IMR-90 (cell line): ENCODE data around the gene CHAF1B. TPM values are rescaled to one million over a fixed set of nuclear protein-coding genes. Genes with fewer than 3 reads are reported as not detected.

Experiments
- ATAC-seq: fragments of 200-7000 bp; cut with Tn5 transposase; 2 replicates; pipeline ENCODE4 v1.9.1; 2020; ENCODE audit warnings: low read depth, mild to moderate bottlenecking, moderate library complexity
- BruUV-seq: library from RNA; stranded (reverse); fragments of 400-500 nt; replicated peaks from 2 replicates; lab custom pipeline; 2021; lab: Mats Ljungman, UMichigan
- CTCF ChIA-PET: fragments of 300-600 bp; formaldehyde crosslinking; extraction: SDS; loops from one replicate; lab custom pipeline; 2021; ENCODE audit warnings: antibody characterized with exemption; lab: Yijun Ruan, JAX
- POLR2A ChIA-PET: fragments of 300-600 bp; sonication (Branson Sonifier 250); formaldehyde crosslinking; loops from one replicate; lab custom pipeline; 2022; ENCODE audit warnings: antibody characterized with exemption; ENCODE audit not compliant: unreplicated experiment; lab: Charles Lee
- DNase-seq: peaks from one replicate; pipeline ENCODE4 v3.0.0; 2013
- H2AFZ ChIP-seq: replicated peaks from 2 replicates; pipeline ENCODE3; 2013; ENCODE audit warnings: low read length, mild to moderate bottlenecking; ENCODE audit not compliant: poor library complexity
- H2AK5ac ChIP-seq: 2 replicates; pipeline ENCODE4 v1.6.1; 2013; ENCODE audit warnings: low read depth, low read length, inconsistent platforms
- H2AK9ac ChIP-seq: replicated peaks from 2 replicates; pipeline ENCODE3; 2013; ENCODE audit warnings: mild to moderate bottlenecking, low read depth, low read length, moderate library complexity; ENCODE audit not compliant: poor library complexity
- H2BK120ac ChIP-seq: 2 replicates; pipeline ENCODE4 v1.6.1; 2013; ENCODE audit warnings: low read depth, low read length, inconsistent platforms
- H2BK15ac ChIP-seq: 3 replicates; pipeline ENCODE4 v1.6.1; 2013; ENCODE audit warnings: low read depth, low read length, inconsistent platforms
- H2BK20ac ChIP-seq: 2 replicates; pipeline ENCODE4 v1.6.1; 2013; ENCODE audit warnings: low read depth, mild to moderate bottlenecking, inconsistent platforms, low read length, moderate library complexity
- H2BK5ac ChIP-seq: 2 replicates; pipeline ENCODE4 v1.6.1; 2013; ENCODE audit warnings: mild to moderate bottlenecking, low read depth, low read length, inconsistent platforms; ENCODE audit not compliant: poor library complexity, severe bottlenecking
- H3K14ac ChIP-seq: replicated peaks from 2 replicates; pipeline ENCODE4 v1.6.1; 2013; ENCODE audit warnings: low read depth, low read length, inconsistent platforms
- H3K18ac ChIP-seq: 2 replicates; pipeline ENCODE4 v1.6.1; 2013; ENCODE audit warnings: low read depth, low read length, control low read depth
- H3K23ac ChIP-seq: 2 replicates; pipeline ENCODE4 v1.6.1; 2013; ENCODE audit warnings: low read depth, low read length, inconsistent platforms
- H3K27ac ChIP-seq: 2 replicates; pipeline ENCODE4 v1.5.1; 2013; ENCODE audit warnings: mild to moderate bottlenecking, control low read depth, low read length; ENCODE audit not compliant: insufficient read depth
- H3K27me3 ChIP-seq: 2 replicates; pipeline ENCODE4 v1.6.1; 2013; ENCODE audit warnings: low read length; ENCODE audit not compliant: control insufficient read depth, insufficient read depth
- H3K36me3 ChIP-seq: 2 replicates; pipeline ENCODE4 v1.6.1; 2013; ENCODE audit warnings: low read length, mixed read lengths; ENCODE audit not compliant: control insufficient read depth, insufficient read depth
- H3K4ac ChIP-seq: 2 replicates; pipeline ENCODE4 v1.6.1; 2013; ENCODE audit warnings: low read depth, low read length, inconsistent platforms
- H3K4me1 ChIP-seq: 2 replicates; pipeline ENCODE4 v1.6.1; 2013; ENCODE audit warnings: low read length, mixed read lengths; ENCODE audit not compliant: control insufficient read depth, insufficient read depth
- H3K4me2 ChIP-seq: 2 replicates; pipeline ENCODE4 v1.6.1; 2013; ENCODE audit warnings: low read depth, mild to moderate bottlenecking, control low read depth, low read length, moderate library complexity
- H3K4me3 ChIP-seq: 2 replicates; pipeline ENCODE4 v1.5.1; 2013; ENCODE audit warnings: low read depth, mild to moderate bottlenecking, control low read depth, low read length, moderate library complexity; ENCODE audit not compliant: insufficient read depth
- H3K56ac ChIP-seq: 2 replicates; pipeline ENCODE4 v1.6.1; 2013; ENCODE audit warnings: low read length, inconsistent platforms; ENCODE audit not compliant: insufficient read depth; ENCODE audit errors: extremely low read depth
- H3K79me1 ChIP-seq, 2 experiments: 2 replicates each; pipeline ENCODE4 v1.6.1; 2013; ENCODE audit warnings: low read length in 2 of 2, inconsistent platforms in 1 of 2, low read depth in 1 of 2
- H3K9ac ChIP-seq: 2 replicates; pipeline ENCODE4 v1.6.1; 2013; ENCODE audit warnings: low read depth, low read length, control low read depth
- H3K9me1 ChIP-seq: 2 replicates; pipeline ENCODE4 v1.6.1; 2013; ENCODE audit warnings: low read length, inconsistent platforms; ENCODE audit not compliant: insufficient read depth
- H3K9me3 ChIP-seq: 2 replicates; pipeline ENCODE4 v1.6.1; 2013; ENCODE audit warnings: low read length; ENCODE audit not compliant: control insufficient read depth, insufficient read depth
- H4K20me1 ChIP-seq: 2 replicates; pipeline ENCODE4 v1.6.1; 2013; ENCODE audit warnings: low read length, inconsistent platforms; ENCODE audit not compliant: insufficient read depth
- H4K5ac ChIP-seq: 2 replicates; pipeline ENCODE4 v1.6.1; 2013; ENCODE audit warnings: mild to moderate bottlenecking, low read depth, low read length, control low read depth
- H4K8ac ChIP-seq, 2 experiments: 2 replicates each; pipeline ENCODE4 v1.6.1; 2013; ENCODE audit warnings: low read depth in 2 of 2, low read length in 2 of 2, control low read depth in 1 of 2, inconsistent platforms in 1 of 2
- H4K91ac ChIP-seq: 2 replicates; pipeline ENCODE4 v1.6.1; 2013; ENCODE audit warnings: low read depth, low read length, inconsistent platforms; ENCODE audit not compliant: insufficient read depth
- BHLHE40 ChIP-seq: fragments of 150-350 bp; IDR thresholded peaks from 2 replicates; pipeline ENCODE4 v1.6.1; 2016; ENCODE audit warnings: mild to moderate bottlenecking, low read depth, low read length
- CEBPB ChIP-seq: IDR thresholded peaks from 2 replicates; pipeline ENCODE4 v1.6.1; 2012; ENCODE audit warnings: low read depth, low read length, improper control_type of control experiment
- CHD1 ChIP-seq: IDR thresholded peaks from 2 replicates; pipeline ENCODE4 v1.6.1; 2012; ENCODE audit warnings: low read depth, low read length, improper control_type of control experiment
- FOS ChIP-seq: fragments of 150-350 bp; IDR thresholded peaks from 2 replicates; pipeline ENCODE4 v1.6.1; 2016; ENCODE audit warnings: low read depth, low read length
- MAFK ChIP-seq: IDR thresholded peaks from 2 replicates; pipeline ENCODE4 v1.6.1; 2012; ENCODE audit warnings: low read depth, low read length, improper control_type of control experiment
- MAZ ChIP-seq: IDR thresholded peaks from 2 replicates; pipeline ENCODE4 v1.6.1; 2012; ENCODE audit warnings: low read depth, mild to moderate bottlenecking, low read length, improper control_type of control experiment, moderate library complexity, borderline replicate concordance
- MXI1 ChIP-seq: IDR thresholded peaks from 2 replicates; pipeline ENCODE4 v1.6.1; 2012; ENCODE audit warnings: low read depth, mild to moderate bottlenecking, low read length, moderate library complexity, borderline replicate concordance
- POLR2A ChIP-seq: IDR thresholded peaks from 2 replicates; pipeline ENCODE4 v1.6.1; 2012; ENCODE audit warnings: mild to moderate bottlenecking, low read depth, low read length
- RFX5 ChIP-seq: IDR thresholded peaks from 2 replicates; pipeline ENCODE4 v1.8.0; 2012; ENCODE audit warnings: low read depth, mild to moderate bottlenecking, low read length, moderate library complexity
- WGBS, 2 experiments: methylation state at CpG; one replicate each; pipeline versions ENCODE4 v1.1.5 to v1.1.7; 2013; ENCODE audit warnings: missing lambda C conversion rate in 2 of 2; ENCODE audit not compliant: insufficient read length in 1 of 2; ENCODE audit errors: extremely low coverage in 2 of 2; 5-methylcytosine and 5-hydroxymethylcytosine counted together
- dilution Hi-C: fragments of 300-500 bp; cut with HindIII; formaldehyde crosslinking; loops from one replicate; pipeline ENCODE4 v1.14.3; 2018; ENCODE audit warnings: low sequenced_read_pairs; ENCODE audit not compliant: unreplicated experiment
- in situ Hi-C: fragments of 300-500 bp; cut with MboI; formaldehyde crosslinking; loops from 3 replicates; pipeline ENCODE4 v1.14.3; 2019; ENCODE audit warnings: low sequenced_read_pairs, inconsistent platforms, mixed read lengths
- intact Hi-C: fragments of 100-400 bp; cut with micrococcal nuclease; formaldehyde crosslinking; loops from 2 replicates; pipeline ENCODE4 v1.10.0; 2022
- polyA plus RNA-seq, 3 experiments: library from polyadenylated mRNA; depleted of rRNA; stranded (reverse); fragments of >200 nt; gene quantifications; 2 replicates each; pipeline ENCODE4 v1.2.3, GENCODE V29; 2012; ENCODE audit warnings: low replicate concordance in 1 of 3
- total RNA-seq: library from RNA; depleted of rRNA; stranded (reverse); fragments of >200 nt; gene quantifications from 2 replicates; pipeline ENCODE4 v1.2.3, GENCODE V29; 2012
- TF ChIP-seq, protein P1 (sequence below): fragments of 150-350 bp; IDR thresholded peaks from 2 replicates; pipeline ENCODE4 v1.6.1; 2016; ENCODE audit warnings: low read depth, mild to moderate bottlenecking, low read length, moderate library complexity, borderline replicate concordance

CHAF1B gene
- total and polyA plus RNA-seq, 2 of the 4 experiments (the other 2 are of a cell fraction), result 4.5 to 6.4 TPM

DNA sequence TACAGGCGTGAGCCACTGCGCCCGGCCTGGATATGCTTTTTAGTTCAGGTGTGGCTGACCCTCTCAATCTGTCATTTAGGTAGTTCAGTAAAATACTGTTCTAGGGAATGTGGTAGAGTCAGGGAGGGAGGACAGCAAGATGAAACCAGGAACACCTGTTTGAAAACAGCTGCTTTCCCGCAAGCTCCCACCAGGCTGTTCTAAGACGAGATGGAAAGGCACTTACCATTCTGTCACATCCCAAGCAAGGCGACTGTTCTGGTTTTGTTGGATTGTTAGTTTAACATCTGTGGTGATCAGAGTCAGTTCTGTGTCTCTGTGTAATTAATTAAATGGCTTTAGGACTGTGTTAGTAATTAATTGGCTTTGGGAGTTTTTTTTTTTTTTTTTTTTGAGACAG lies 2.9 kb downstream of the CHAF1B start:
- Histone ChIP-seq H2BK15ac (no peak overlapping the region), H3K14ac (no peak overlapping the region), H3K23ac (no peak overlapping the region), H3K4me2 (no peak overlapping the region), H4K91ac (no peak overlapping the region), H3K4me1 (peaks cover 4% of the 10 kb centered on the region; the same call in 1 of the 2 replicates), H2BK120ac (no peak overlapping the region), H3K36me3 (peaks cover 2% of the 10 kb centered on the region; the same call in 1 of the 2 replicates), H4K5ac (no peak overlapping the region), H3K27ac (no peak overlapping the region), H4K8ac (no peak overlapping the region), H3K4ac (no peak overlapping the region), H3K9me3 (no peaks in the 10 kb centered on the region), H3K9me1 (no peaks in the 10 kb centered on the region; the same call in 1 of the 2 replicates), H2BK20ac (no peak overlapping the region), H2AK5ac (no peak overlapping the region), H3K9ac (no peak overlapping the region), H2BK5ac (no peak overlapping the region), H3K18ac (no peak overlapping the region), H3K27me3 (no peaks in the 10 kb centered on the region), H3K56ac (no peak overlapping the region), H2AK9ac (no peak overlapping the region), H3K4me3 (no peak overlapping the region), H2AFZ (no peak overlapping the region), H3K79me1 (peaks cover 3 to 19% of the 10 kb centered on the region in 2 experiments; a peak in 2 of 4 replicates), H4K20me1 (no peaks in the 10 kb centered on the region)
- WGBS, 2 experiments, result no CpG with 5 or more reads among the region's 6 CpGs
- no TSS peak for BruUV-seq
- in situ Hi-C loops, result no loop called here
- DNase-seq (no peak), ATAC-seq (no peak)
- TF ChIP-seq RFX5 (no peak), MXI1 (no peak), POLR2A (no peak), BHLHE40 (no peak), MAFK (no peak), MAZ (no peak), CHD1 (no peak), CEBPB (no peak), FOS (no peak)
- TF ChIP-seq, protein P1, sequence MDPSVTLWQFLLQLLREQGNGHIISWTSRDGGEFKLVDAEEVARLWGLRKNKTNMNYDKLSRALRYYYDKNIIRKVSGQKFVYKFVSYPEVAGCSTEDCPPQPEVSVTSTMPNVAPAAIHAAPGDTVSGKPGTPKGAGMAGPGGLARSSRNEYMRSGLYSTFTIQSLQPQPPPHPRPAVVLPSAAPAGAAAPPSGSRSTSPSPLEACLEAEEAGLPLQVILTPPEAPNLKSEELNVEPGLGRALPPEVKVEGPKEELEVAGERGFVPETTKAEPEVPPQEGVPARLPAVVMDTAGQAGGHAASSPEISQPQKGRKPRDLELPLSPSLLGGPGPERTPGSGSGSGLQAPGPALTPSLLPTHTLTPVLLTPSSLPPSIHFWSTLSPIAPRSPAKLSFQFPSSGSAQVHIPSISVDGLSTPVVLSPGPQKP, result no peak
- POLR2A ChIA-PET, result no interaction called here
- dilution Hi-C loops, result no loop called here
- intact Hi-C loops, result no loop called here
- CTCF ChIA-PET, result no interaction called here
